HepG2 (cell line): Measurements from ENCODE around the gene ITGB5. TPM values are rescaled to one million over a fixed set of nuclear protein-coding genes. Genes with fewer than 3 reads are reported as not detected.

ENCODE experiments used
- ATAC-seq: fragments of 200-7000 bp; cut with Tn5 transposase; 3 replicates; pipeline ENCODE4 v1.9.1; 2020; ENCODE audit warnings: mild to moderate bottlenecking, moderate library complexity
- BruUV-seq: library from RNA; stranded (reverse); fragments of 400-500 nt; replicated peaks from 2 replicates; lab custom pipeline; 2021; lab: Mats Ljungman, UMichigan
- CTCF ChIA-PET: fragments of 300-600 bp; formaldehyde crosslinking; extraction: SDS; loops from one replicate; lab custom pipeline; 2021; ENCODE audit warnings: low total read pairs, inconsistent platforms, low intra/inter-chr PET ratio; lab: Yijun Ruan, JAX
- POLR2A ChIA-PET: fragments of 350-600 bp; sonication (Branson Sonifier 250); formaldehyde crosslinking; loops from one replicate; lab custom pipeline; 2020; ENCODE audit warnings: antibody characterized with exemption, inconsistent platforms; lab: Yijun Ruan, JAX
- DNase-seq: peaks from one replicate; pipeline ENCODE4 v3.0.0-alpha.2; 2015; ENCODE audit warnings: low spot score
- FAIRE-seq: peaks from 3 replicates; lab custom pipeline; 2011; peaks lifted over from hg19 to GRCh38; lab: Jason Lieb, UNC
- H2AFZ ChIP-seq: one replicate; pipeline ENCODE4 v1.6.1; 2011; ENCODE audit warnings: low read length, inconsistent platforms
- H3K27ac ChIP-seq: fragments of 300-600 bp; 3 replicates; pipeline ENCODE4 v1.8.0; 2011; ENCODE audit warnings: mixed run types, mild to moderate bottlenecking, mixed read lengths, low read length, inconsistent platforms; ENCODE audit not compliant: insufficient read depth; ENCODE audit errors: extremely low read length
- H3K27me3 ChIP-seq, 2 experiments: fragments of 200-600 bp in 1 of 2; 2 replicates in 1 of 2; 3 replicates in 1 of 2; pipeline versions ENCODE4 v1.6.0 to v1.8.0; 2011; ENCODE audit warnings: low read length in 2 of 2, mild to moderate bottlenecking in 2 of 2, moderate library complexity in 2 of 2, inconsistent platforms in 1 of 2; ENCODE audit not compliant: insufficient read depth in 2 of 2, control insufficient read depth in 1 of 2
- H3K36me3 ChIP-seq, 2 experiments: fragments of 200-600 bp in 1 of 2; replicated peaks in 1 of 2; 2 replicates in 1 of 2; 3 replicates in 1 of 2; pipeline versions ENCODE4 v1.5.1 to v1.8.0; 2011; ENCODE audit warnings: low read length in 2 of 2, inconsistent platforms in 1 of 2; ENCODE audit not compliant: insufficient read depth in 2 of 2, control insufficient read depth in 1 of 2
- H3K4me1 ChIP-seq: 2 replicates; pipeline ENCODE4 v1.5.1; 2012; ENCODE audit warnings: low read length, inconsistent platforms; ENCODE audit not compliant: insufficient read depth
- H3K4me2 ChIP-seq: 2 replicates; pipeline ENCODE4 v1.6.0; 2011; ENCODE audit warnings: low read depth, low read length, inconsistent platforms
- H3K4me3 ChIP-seq, 3 experiments: fragments of 200-600 bp in 1 of 3; sonication (generic), shearing (Covaris generic) in 1 of 3; replicated peaks in 1 of 3; 2 replicates each; pipeline ENCODE4 v1.5.1; 2011 to 2016; ENCODE audit warnings: low read length in 3 of 3, inconsistent platforms in 2 of 3, low read depth in 2 of 3, mild to moderate bottlenecking in 2 of 3, control low read depth in 1 of 3, mixed read lengths in 1 of 3; ENCODE audit not compliant: insufficient read depth in 1 of 3
- H3K79me2 ChIP-seq: one replicate; pipeline ENCODE4 v1.6.1; 2011; ENCODE audit warnings: low read length, inconsistent platforms; ENCODE audit not compliant: insufficient read depth
- H3K9ac ChIP-seq: 2 replicates; pipeline ENCODE4 v1.6.0; 2011; ENCODE audit warnings: mild to moderate bottlenecking, low read depth, low read length, inconsistent platforms; ENCODE audit not compliant: insufficient read depth
- H3K9me3 ChIP-seq: 2 replicates; pipeline ENCODE4 v1.5.1; 2012; ENCODE audit warnings: mild to moderate bottlenecking, low read length
- H4K20me1 ChIP-seq: 2 replicates; pipeline ENCODE4 v1.6.0; 2011; ENCODE audit warnings: inconsistent platforms, mild to moderate bottlenecking, low read length, moderate library complexity; ENCODE audit not compliant: insufficient read depth
- MBNL3 ChIP-seq: fragments of 250-450 bp; sonication (Bioruptor Pico); conservative IDR thresholded peaks from 2 replicates; pipeline ENCODE4 v1.8.0; 2022; ENCODE audit warnings: mild to moderate bottlenecking, inconsistent platforms
- ZNF629 ChIP-seq: sonication (generic); formaldehyde crosslinking; conservative IDR thresholded peaks from 2 replicates; pipeline ENCODE4 v1.5.0; 2020; ENCODE audit warnings: missing genetic modification reagents
- WGBS: methylation state at CpG from one replicate; pipeline ENCODE4 v1.1.6; 2017; ENCODE audit warnings: low lambda C conversion rate; 5-methylcytosine and 5-hydroxymethylcytosine counted together
- in situ Hi-C: cut with HindIII; loops from 2 replicates; pipeline ENCODE4 v1.10.0; 2017; ENCODE audit warnings: low pct_unique_long_range_greater_than_20kb; ENCODE audit not compliant: extremely low pct_ligation_motif_present
- intact Hi-C: fragments of 100-400 bp; cut with micrococcal nuclease; formaldehyde crosslinking; loops from one replicate; pipeline ENCODE4 v1.10.0; 2022; ENCODE audit not compliant: unreplicated experiment
- polyA plus RNA-seq, 8 experiments: library from polyadenylated mRNA; depleted of rRNA in 3 of 8; stranded (reverse) in 7 of 8; unstranded in 1 of 8; fragments of >200 nt; fragmentation: Illumina TruSeq in 4 of 8; extraction: Trizol in 4 of 8; gene quantifications; 2 replicates each; pipeline versions ENCODE4 v1.2.1 to v1.2.3, GENCODE V29; 2011 to 2016; ENCODE audit warnings: low read depth in 4 of 8, missing spikeins in 1 of 8, mixed read lengths in 1 of 8; ENCODE audit not compliant: insufficient read depth in 1 of 8
- total RNA-seq, 5 experiments: library from RNA; depleted of rRNA; stranded (reverse); fragments of >200 nt; fragmentation: Illumina TruSeq; extraction: Trizol; gene quantifications; 2 replicates each; pipeline ENCODE4 v1.2.3, GENCODE V29; 2016; ENCODE audit warnings: low read depth in 1 of 5
- TF ChIP-seq, protein P1 (sequence below): sonication (generic); formaldehyde crosslinking; IDR thresholded peaks from 2 replicates; pipeline ENCODE4 v1.8.1; 2022; ENCODE audit warnings: mild to moderate bottlenecking, missing genetic modification reagents

The ITGB5 gene
- total and polyA plus RNA-seq, 2 of the 13 experiments (the other 11 are each of a cell fraction or from before 2014, with no cell fraction given): 74.1 to 343 TPM

DNA sequence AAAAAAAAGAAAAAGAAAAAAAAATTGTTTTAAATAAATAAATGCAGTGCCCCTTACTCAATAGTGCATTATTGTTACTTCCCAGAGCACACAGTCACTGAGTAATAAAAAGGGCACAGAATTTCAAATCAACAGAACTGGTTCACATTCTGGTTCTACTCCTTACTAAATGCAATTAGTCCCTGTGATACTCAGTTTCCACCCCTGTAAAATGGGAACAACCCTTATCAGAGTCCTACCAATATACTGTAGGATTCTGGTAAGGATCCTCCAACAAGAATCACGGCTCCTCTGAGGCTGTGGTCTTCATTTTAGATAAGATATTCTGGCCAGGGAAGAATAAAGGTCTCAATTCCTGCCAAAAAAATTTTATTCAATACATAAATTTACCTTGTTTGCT is 50.7 kb downstream of the ITGB5 start:
- intact Hi-C loops (loop anchor here (5.0 to 10.0 kb wide), 2 partner anchors 49 to 758 kb away; partner anchors contain the start of gene OSBPL11), in situ Hi-C loops (loop anchor here (5.0 kb wide), 1 partner anchor 41 kb away; no protein-coding TSS in a partner anchor)
- 100% methylated on average over 1 of the region's 1 CpG for WGBS
- Histone ChIP-seq H2AFZ (no peak overlapping the region), H3K4me3 (no peak overlapping the region; a peak in 1 of 6 replicates), H3K9ac (peak overlapping the region; percentile 87; the same call in 1 of the 2 replicates), H3K27ac (peak overlapping the region; percentile 100), H3K79me2 (peaks cover 30% of the 10 kb centered on the region), H3K9me3 (no peaks in the 10 kb centered on the region), H3K4me2 (no peak overlapping the region), H3K27me3 (no peaks in the 10 kb centered on the region), H4K20me1 (no peaks in the 10 kb centered on the region), H3K36me3 (peaks cover 7 to 30% of the 10 kb centered on the region in 2 experiments; a peak in 4 of 5 replicates), H3K4me1 (peaks cover 98% of the 10 kb centered on the region)
- DNase-seq (no peak), ATAC-seq (no peak), FAIRE-seq (no peak)
- TF ChIP-seq MBNL3 (CRISPR knock-in tag) (no peak), ZNF629 (CRISPR knock-in tag) (peak; percentile 82)
- TF ChIP-seq, protein P1, sequence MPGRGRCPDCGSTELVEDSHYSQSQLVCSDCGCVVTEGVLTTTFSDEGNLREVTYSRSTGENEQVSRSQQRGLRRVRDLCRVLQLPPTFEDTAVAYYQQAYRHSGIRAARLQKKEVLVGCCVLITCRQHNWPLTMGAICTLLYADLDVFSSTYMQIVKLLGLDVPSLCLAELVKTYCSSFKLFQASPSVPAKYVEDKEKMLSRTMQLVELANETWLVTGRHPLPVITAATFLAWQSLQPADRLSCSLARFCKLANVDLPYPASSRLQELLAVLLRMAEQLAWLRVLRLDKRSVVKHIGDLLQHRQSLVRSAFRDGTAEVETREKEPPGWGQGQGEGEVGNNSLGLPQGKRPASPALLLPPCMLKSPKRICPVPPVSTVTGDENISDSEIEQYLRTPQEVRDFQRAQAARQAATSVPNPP: no peak
- no TSS peak for BruUV-seq
- CTCF ChIA-PET: no interaction called here
- POLR2A ChIA-PET: interaction anchor here (1.3 to 2.1 kb wide), 7 partner anchors 9 to 50 kb away, joined by 3 to 19 read pairs (median 10); partner anchors contain the start of gene ITGB5
